NCI-H1694 (cell line): Measurements from ENCODE around the gene QRFP.

ENCODE experiments used
- DNase-seq: peaks from one replicate; lab custom pipeline; 2025; lab: John Stamatoyannopoulos, UW

The QRFP gene

GRCh38 chr9:130904070-130905044, 7.7 kb upstream of the QRFP start:
- DNase-seq: no peak

GRCh38 chr9:130903194-130904069, 6.8 kb upstream of the QRFP start:
- DNase-seq: no peak

GRCh38 chr9:130902204-130903185, 5.9 kb upstream of the QRFP start:
- no peak for DNase-seq

GRCh38 chr9:130901498-130902203, 5.0 kb upstream of the QRFP start:
- DNase-seq: no peak

GRCh38 chr9:130900701-130901497, 4.3 kb upstream of the QRFP start:
- no peak for DNase-seq

GRCh38 chr9:130899051-130899748, 2.6 kb upstream of the QRFP start:
- DNase-seq: no peak

- DNase-seq: no peak
Observed at GRCh38 chr9:130898552-130898852, 1.9 kb upstream of the QRFP start.

- no peak for DNase-seq
Observed at GRCh38 chr9:130897848-130898551, 1.4 kb upstream of the QRFP start.

- DNase-seq: no peak
Observed at GRCh38 chr9:130897105-130897751, 616 bp upstream of the QRFP start.

- no peak for DNase-seq
Observed at GRCh38 chr9:130895481-130896232, 955 bp downstream of the QRFP start.

- no peak for DNase-seq
Observed at GRCh38 chr9:130895038-130895437, 1.6 kb downstream of the QRFP start.

GRCh38 chr9:130894546-130894945, 2.1 kb downstream of the QRFP start:
- no peak for DNase-seq

GRCh38 chr9:130893341-130894101, 3.1 kb downstream of the QRFP start:
- DNase-seq: no peak

- no peak for DNase-seq
Observed at GRCh38 chr9:130892477-130893304, 3.9 kb downstream of the QRFP start.

- DNase-seq: no peak
Observed at GRCh38 chr9:130891688-130892476, 4.7 kb downstream of the QRFP start.
